Measurements from ENCODE around the gene MIDN. TPM values are rescaled to one million over a fixed set of nuclear protein-coding genes. Genes with fewer than 3 reads are reported as not detected.

The MIDN gene
- total and polyA plus RNA-seq, 5 donors from 2014 or later, result 1.4 to 126 (median 2.1) TPM

DNA sequence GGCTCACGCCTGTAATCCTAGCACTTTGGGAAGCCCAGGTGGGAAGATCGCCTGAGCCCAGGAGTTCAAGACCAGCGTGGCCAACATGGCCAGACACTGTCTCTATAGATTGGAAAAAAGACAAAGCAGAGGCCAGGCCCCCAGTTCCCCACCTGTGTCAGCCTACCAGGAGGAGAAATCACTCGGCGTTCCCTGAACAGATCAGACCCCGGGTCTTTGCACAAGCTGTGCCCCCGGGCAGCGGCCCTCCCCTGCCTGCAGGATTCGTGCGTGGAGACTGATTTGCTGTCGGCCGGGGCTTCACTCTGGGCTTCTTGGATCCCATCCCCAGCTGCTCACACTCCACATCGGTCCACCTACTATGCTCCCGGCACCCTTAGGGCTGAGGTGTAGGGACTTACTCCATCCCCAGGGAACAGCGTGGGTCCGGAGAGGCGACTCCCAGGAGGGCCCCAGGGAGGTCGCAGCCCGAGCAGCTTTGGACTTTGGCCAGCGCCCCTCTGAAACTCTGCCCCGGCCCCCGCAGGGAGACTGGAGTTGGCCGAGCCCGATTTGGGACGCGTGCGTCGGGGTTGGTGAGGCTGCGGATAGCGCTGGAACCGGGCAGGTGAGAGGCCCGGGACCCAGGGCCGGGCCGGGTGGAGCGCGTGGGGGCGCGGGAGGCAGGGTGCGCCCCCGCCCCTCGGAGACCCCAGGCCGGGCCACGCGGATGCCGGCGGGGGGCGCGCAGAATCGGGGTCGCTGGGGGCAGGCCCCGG, 36.8 kb downstream of the MIDN start:
- H3K27ac ChIP-seq (ENCODE audit: insufficient read depth, low read length, poor library complexity, severe bottlenecking), result no peak overlapping the region
- H3K27me3 ChIP-seq (ENCODE audit: control insufficient read depth, insufficient read depth, low read length), result peaks cover 3% of the 10 kb centered on the region
- peaks cover 5% of the 10 kb centered on the region for H3K4me1 ChIP-seq (ENCODE audit: control insufficient read depth, insufficient read depth, low read length, poor library complexity, severe bottlenecking)
- peak overlapping the region; percentile 38 to 89 (median 48) for H3K4me3 Mint-ChIP-seq
- no peak overlapping the region for H3K4me3 ChIP-seq (ENCODE audit: low read depth, low read length)
- no peak for ATAC-seq (ENCODE audit: low read depth in 2 of 2)
- H3K9me3 Mint-ChIP-seq, result peaks cover 0 to 2% (median 0%) of the 10 kb centered on the region in 7 donors
- H3K27me3 Mint-ChIP-seq, result peaks cover 20% of the 10 kb centered on the region
- no peaks in the 10 kb centered on the region for H3K36me3 ChIP-seq (ENCODE audit: control insufficient read depth, insufficient read depth, low read length)
- H3K27ac Mint-ChIP-seq, result no peak overlapping the region
- H3K9me3 ChIP-seq (ENCODE audit: control insufficient read depth in 2 of 2, low read length in 2 of 2), result no peaks in the 10 kb centered on the region
- H3K36me3 Mint-ChIP-seq, result peaks cover 3% of the 10 kb centered on the region
- H3K4me1 Mint-ChIP-seq, result peaks cover 0 to 8% (median 2%) of the 10 kb centered on the region in 4 donors
- no peak for DNase-seq

DNA sequence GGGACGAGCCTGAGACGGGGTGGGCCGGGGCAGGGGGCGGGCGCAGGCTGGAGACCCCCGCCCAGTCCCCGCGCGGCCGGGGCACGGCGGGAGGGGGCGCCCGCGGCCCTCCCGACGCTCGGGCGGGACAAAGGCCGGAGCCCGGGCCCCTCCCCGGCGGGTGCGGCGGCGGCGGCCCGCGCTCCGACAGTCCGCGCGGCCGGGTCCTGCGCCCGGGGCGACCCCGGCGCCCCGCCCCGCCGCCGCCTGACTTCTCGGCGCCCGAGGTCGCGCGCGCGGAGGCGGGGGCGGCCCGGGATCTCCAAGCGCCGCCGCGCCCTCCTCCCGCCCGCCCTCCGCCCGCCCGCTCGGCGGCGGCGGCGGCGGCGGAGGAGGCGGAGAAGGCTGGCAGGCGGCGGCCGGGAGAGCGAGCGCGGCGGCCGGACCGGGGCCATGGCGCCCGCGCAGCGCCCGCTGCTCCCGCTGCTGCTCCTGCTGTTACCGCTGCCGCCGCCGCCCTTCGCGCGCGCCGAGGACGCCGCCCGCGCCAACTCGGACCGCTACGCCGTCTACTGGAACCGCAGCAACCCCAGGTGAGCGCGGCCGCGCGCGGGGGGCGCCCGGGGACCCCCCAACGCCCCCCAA, 37.5 kb downstream of the MIDN start, which contains the start of gene EFNA2:
Gene EFNA2 (plus strand): TSS at position 137 of the 624 bp plus-strand sequence. CDS start 296 bp downstream, at position 433.
- Histone ChIP-seq H3K27ac (ENCODE audit: insufficient read depth, low read length, poor library complexity, severe bottlenecking) (no peak within 1 kb of the TSS), H3K9me3 (ENCODE audit: control insufficient read depth in 2 of 2, low read length in 2 of 2) (no peaks in the 10 kb centered on the region), H3K27me3 (ENCODE audit: control insufficient read depth, insufficient read depth, low read length) (peaks cover 3% of the 10 kb centered on the region), H3K4me3 (ENCODE audit: low read depth, low read length) (no peak within 1 kb of the TSS), H3K36me3 (ENCODE audit: control insufficient read depth, insufficient read depth, low read length) (no peaks in the 10 kb centered on the region), H3K4me1 (ENCODE audit: control insufficient read depth, insufficient read depth, low read length, poor library complexity, severe bottlenecking) (peaks cover 5% of the 10 kb centered on the region)
- Mint-ChIP-seq H3K36me3 (peaks cover 3% of the 10 kb centered on the region), H3K27ac (no peak within 1 kb of the TSS), H3K9me3 (peaks cover 0 to 2% (median 0%) of the 10 kb centered on the region in 7 donors), H3K27me3 (peaks cover 20% of the 10 kb centered on the region), H3K4me3 (peak within 1 kb of the TSS; percentile 38 to 89 (median 48)), H3K4me1 (peaks cover 0 to 8% (median 2%) of the 10 kb centered on the region in 4 donors)
- DNase-seq (no peak), ATAC-seq (ENCODE audit: low read depth in 2 of 2) (no peak)

DNA sequence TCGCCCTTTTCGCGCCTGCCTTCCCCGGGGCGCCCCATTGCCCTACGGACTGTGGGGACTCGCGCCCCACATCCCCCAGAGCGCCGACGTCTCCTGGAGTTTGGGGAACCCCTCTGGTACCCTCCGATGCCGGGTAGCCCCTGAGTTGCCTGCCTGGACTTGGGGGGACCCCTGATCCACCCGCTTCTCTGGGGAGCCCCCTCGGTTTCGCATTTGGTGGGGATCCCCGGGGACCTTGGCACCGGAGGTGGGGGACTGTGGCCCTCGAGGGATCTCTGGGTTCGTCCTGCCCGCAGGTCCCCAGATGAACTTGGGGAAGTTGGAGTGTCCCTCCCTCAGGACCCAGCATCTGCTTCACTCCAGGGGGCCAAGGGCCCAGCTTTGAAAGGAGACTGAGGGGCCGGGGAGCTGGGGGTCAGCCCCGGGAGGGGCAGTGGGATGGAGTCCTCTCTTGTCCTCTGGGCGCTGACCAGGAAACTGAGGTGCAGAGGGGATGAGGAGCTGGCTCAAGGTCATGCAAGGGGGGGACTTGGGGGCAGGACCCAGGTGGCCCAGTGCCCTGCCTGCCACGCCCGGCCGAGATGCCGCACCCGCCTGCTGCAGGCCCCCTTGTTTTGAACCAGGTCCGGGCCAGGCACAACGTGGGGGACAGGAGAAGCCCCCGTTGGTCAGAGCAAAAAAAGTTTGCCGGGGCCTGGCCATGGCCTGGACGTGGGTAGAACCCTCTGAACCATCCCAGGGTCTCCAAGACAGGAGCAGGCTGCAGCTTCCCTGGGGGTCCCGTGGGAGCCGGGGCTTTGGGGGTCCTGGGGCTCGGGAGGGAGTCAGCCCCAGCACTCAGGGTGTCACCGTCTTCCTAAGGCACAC, 38.3 kb downstream of the MIDN start:
- H3K36me3 ChIP-seq (ENCODE audit: control insufficient read depth, insufficient read depth, low read length), result no peaks in the 10 kb centered on the region
- H3K36me3 Mint-ChIP-seq, result peaks cover 3% of the 10 kb centered on the region
- H3K27ac Mint-ChIP-seq, result no peak overlapping the region
- peaks cover 20% of the 10 kb centered on the region for H3K27me3 Mint-ChIP-seq
- H3K27me3 ChIP-seq (ENCODE audit: control insufficient read depth, insufficient read depth, low read length), result peaks cover 3% of the 10 kb centered on the region
- H3K27ac ChIP-seq (ENCODE audit: insufficient read depth, low read length, poor library complexity, severe bottlenecking), result no peak overlapping the region
- H3K4me1 Mint-ChIP-seq, result peaks cover 0 to 8% (median 2%) of the 10 kb centered on the region in 4 donors
- no peak for DNase-seq
- peak overlapping the region in 1 of 4 donors; percentile 54 for H3K4me3 Mint-ChIP-seq
- peaks cover 0 to 2% (median 0%) of the 10 kb centered on the region in 7 donors for H3K9me3 Mint-ChIP-seq
- H3K4me3 ChIP-seq (ENCODE audit: low read depth, low read length), result no peak overlapping the region
- H3K9me3 ChIP-seq (ENCODE audit: control insufficient read depth in 2 of 2, low read length in 2 of 2), result no peaks in the 10 kb centered on the region
- H3K4me1 ChIP-seq (ENCODE audit: control insufficient read depth, insufficient read depth, low read length, poor library complexity, severe bottlenecking), result peaks cover 5% of the 10 kb centered on the region
- ATAC-seq (ENCODE audit: low read depth in 2 of 2), result no peak

DNA sequence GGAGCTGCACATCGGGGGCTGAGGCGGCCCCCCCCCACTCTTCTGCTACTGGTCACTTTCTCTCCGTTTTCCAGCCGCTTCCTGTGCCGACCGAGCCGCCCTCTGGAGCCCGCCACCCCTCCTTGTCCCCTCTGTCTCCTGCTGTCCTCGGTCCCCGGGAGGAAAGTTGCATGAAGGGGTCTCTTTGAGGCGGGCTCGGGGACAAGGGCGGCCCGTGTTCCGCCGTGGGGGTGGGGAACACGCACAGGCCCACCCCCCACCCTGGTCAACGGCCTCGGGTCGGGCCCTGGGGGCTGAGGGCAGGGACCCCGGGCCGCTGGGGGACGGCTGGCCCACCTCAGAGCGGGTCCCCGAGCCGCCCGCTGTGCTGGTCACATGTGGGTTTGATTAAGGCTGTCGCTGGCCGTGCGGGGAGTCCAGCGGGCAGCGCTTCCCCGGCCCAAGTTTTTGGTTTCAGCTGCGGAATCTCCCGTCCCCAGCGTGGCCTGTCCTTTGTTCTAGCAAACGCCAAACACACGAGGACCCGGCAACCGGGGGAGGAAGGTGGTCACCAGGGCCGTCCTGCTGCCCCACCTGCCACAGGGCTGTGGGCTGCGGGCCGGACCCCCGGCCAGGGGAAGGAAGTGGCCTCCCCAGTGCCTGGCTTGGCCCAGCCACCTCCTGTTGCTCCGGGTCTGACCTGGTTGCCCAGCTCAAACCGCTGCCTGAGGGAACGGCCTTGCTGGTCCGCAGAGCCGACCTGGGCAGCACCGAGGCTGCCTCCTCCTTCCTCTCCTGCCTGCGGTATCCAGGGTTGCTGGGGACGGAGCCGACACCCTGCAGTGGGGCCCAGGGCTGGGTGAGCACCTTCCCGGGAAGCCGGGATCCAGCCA, 39.2 kb downstream of the MIDN start:
- Mint-ChIP-seq H3K27me3 (peaks cover 29% of the 10 kb centered on the region), H3K4me3 (no peak overlapping the region), H3K4me1 (peaks cover 0 to 8% (median 2%) of the 10 kb centered on the region in 4 donors), H3K36me3 (peaks cover 3% of the 10 kb centered on the region), H3K9me3 (peaks cover 0 to 2% (median 0%) of the 10 kb centered on the region in 7 donors), H3K27ac (no peak overlapping the region)
- no peak overlapping the region for H3K27ac ChIP-seq (ENCODE audit: insufficient read depth, low read length, poor library complexity, severe bottlenecking)
- H3K36me3 ChIP-seq (ENCODE audit: control insufficient read depth, insufficient read depth, low read length), result no peaks in the 10 kb centered on the region
- peaks cover 3% of the 10 kb centered on the region for H3K27me3 ChIP-seq (ENCODE audit: control insufficient read depth, insufficient read depth, low read length)
- H3K4me3 ChIP-seq (ENCODE audit: low read depth, low read length), result no peak overlapping the region
- ATAC-seq (ENCODE audit: low read depth in 2 of 2), result no peak
- no peaks in the 10 kb centered on the region for H3K9me3 ChIP-seq (ENCODE audit: control insufficient read depth in 2 of 2, low read length in 2 of 2)
- H3K4me1 ChIP-seq (ENCODE audit: control insufficient read depth, insufficient read depth, low read length, poor library complexity, severe bottlenecking), result peaks cover 5% of the 10 kb centered on the region
- no peak for DNase-seq

DNA sequence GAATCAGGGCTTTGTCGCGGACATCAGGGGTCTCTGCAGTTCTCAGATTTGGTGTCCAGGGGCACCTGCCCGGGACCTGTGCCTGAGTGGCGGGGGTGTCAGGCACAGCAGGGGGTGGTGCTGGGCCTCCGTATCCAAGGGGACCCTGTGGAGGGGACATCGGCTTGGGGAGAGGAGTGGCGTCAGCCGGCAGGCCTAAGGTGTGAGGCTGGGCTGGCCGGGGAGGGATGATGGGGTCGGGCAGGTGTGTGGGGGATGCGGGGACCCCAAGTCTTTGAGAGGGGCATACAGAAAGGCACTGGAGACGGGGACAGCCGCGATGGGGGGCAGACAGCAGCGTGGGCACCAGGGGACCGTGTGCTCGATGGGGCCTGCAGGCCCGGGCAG, 39.8 kb downstream of the MIDN start:
- Histone ChIP-seq H3K27me3 (ENCODE audit: control insufficient read depth, insufficient read depth, low read length) (peaks cover 3% of the 10 kb centered on the region), H3K4me3 (ENCODE audit: low read depth, low read length) (no peak overlapping the region), H3K4me1 (ENCODE audit: control insufficient read depth, insufficient read depth, low read length, poor library complexity, severe bottlenecking) (peaks cover 5% of the 10 kb centered on the region), H3K27ac (ENCODE audit: insufficient read depth, low read length, poor library complexity, severe bottlenecking) (no peak overlapping the region), H3K9me3 (ENCODE audit: control insufficient read depth in 2 of 2, low read length in 2 of 2) (no peaks in the 10 kb centered on the region), H3K36me3 (ENCODE audit: control insufficient read depth, insufficient read depth, low read length) (no peaks in the 10 kb centered on the region)
- peaks cover 0 to 8% (median 2%) of the 10 kb centered on the region in 4 donors for H3K4me1 Mint-ChIP-seq
- DNase-seq (no peak), ATAC-seq (ENCODE audit: low read depth in 2 of 2) (no peak)
- H3K9me3 Mint-ChIP-seq, result peaks cover 0 to 2% (median 0%) of the 10 kb centered on the region in 7 donors
- no peak overlapping the region for H3K27ac Mint-ChIP-seq
- H3K36me3 Mint-ChIP-seq, result peaks cover 3% of the 10 kb centered on the region
- H3K27me3 Mint-ChIP-seq, result peaks cover 30% of the 10 kb centered on the region
- no peak overlapping the region for H3K4me3 Mint-ChIP-seq

DNA sequence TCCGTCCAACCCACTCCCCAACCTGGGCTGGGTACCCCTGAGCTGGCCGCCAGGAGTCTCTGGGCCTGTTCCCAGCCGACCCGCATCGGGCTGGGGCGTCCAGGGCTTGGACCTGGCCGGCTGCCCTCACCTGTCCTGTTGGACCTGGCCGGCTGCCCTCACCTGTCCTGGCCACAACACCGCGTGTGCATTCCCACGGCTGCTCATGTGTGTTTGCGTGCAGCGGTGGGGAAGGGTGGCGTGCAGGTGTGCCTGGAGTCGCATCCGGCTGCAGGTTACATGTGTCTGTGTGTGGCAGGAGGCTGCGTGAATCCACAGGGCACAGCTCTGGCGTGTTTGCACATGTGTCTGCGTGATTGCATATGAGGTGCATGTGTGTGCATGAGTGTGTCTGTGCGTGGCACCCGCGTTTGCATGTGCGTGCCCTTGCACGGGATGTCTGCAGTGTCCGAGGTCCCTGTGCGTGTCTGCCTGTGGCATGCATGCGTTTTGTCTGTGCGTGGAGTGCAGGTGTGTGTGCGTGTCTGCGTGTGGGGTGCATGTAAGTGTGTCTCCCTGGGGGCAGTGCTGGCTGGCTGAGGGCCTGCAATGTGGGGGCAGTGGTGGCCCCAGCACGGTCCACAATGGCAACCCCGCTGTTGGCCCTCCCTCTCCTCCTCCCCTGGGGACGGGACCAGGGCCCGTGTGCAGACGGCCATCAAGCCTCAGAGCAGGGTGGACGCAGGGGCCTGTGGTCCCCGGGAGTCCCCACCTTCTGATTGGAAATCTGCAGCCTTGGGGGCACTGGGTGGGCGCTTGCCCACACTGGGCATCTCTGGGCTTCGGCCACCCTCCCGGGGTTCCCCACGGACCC, 40.7 kb downstream of the MIDN start:
- no peaks in the 10 kb centered on the region for H3K9me3 ChIP-seq (ENCODE audit: control insufficient read depth in 2 of 2, low read length in 2 of 2)
- peaks cover 3% of the 10 kb centered on the region for H3K27me3 ChIP-seq (ENCODE audit: control insufficient read depth, insufficient read depth, low read length)
- no peak for DNase-seq
- H3K27ac ChIP-seq (ENCODE audit: insufficient read depth, low read length, poor library complexity, severe bottlenecking), result no peak overlapping the region
- Mint-ChIP-seq H3K9me3 (peaks cover 0 to 2% (median 0%) of the 10 kb centered on the region in 7 donors), H3K27ac (no peak overlapping the region), H3K36me3 (peaks cover 3% of the 10 kb centered on the region), H3K4me1 (peaks cover 0 to 8% (median 2%) of the 10 kb centered on the region in 4 donors), H3K4me3 (peak overlapping the region in 1 of 4 donors; percentile 46), H3K27me3 (peaks cover 28% of the 10 kb centered on the region)
- no peak for ATAC-seq (ENCODE audit: low read depth in 2 of 2)
- H3K4me3 ChIP-seq (ENCODE audit: low read depth, low read length), result no peak overlapping the region
- no peaks in the 10 kb centered on the region for H3K36me3 ChIP-seq (ENCODE audit: control insufficient read depth, insufficient read depth, low read length)
- peaks cover 5% of the 10 kb centered on the region for H3K4me1 ChIP-seq (ENCODE audit: control insufficient read depth, insufficient read depth, low read length, poor library complexity, severe bottlenecking)
